Erythroblast (primary cell): Measurements from ENCODE around the gene MT1E.

Source experiments
- GATA1 ChIP-seq: IDR thresholded peaks from 2 replicates; pipeline ENCODE4 v1.6.1; 2011; ENCODE audit warnings: low read depth, mild to moderate bottlenecking, control low read depth, low read length, moderate library complexity
- POLR2A ChIP-seq: IDR thresholded peaks from 2 replicates; pipeline ENCODE4 v1.6.1; 2011; ENCODE audit warnings: mild to moderate bottlenecking, low read length

DNA sequence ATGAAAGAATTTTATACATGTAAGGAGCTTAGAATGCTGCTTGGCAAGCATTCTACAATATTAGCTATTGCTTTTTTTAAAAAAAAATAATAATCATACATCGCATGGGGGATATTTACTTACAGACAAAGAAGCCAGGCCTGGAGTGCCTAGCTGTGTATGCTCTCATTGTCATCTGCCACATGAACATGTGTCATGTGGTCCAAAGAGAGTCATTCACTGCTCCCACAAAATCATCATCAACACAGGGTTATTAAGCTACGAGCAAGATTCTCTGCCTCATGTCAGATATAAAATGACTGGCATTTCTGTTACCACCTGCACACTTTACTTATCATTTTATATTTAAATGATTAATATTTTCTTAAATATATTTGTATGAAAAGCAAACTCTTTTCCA is 1.9 kb upstream of the MT1E start:
- TF ChIP-seq POLR2A (no peak), GATA1 (no peak)
